HG03103 (cell line): ENCODE measurements around the gene CYBC1.

Experiments used
- ATAC-seq: cut with Tn5 transposase; IDR thresholded peaks from one replicate; pipeline ENCODE4 v1.9.1; 2021; ENCODE audit warnings: low read depth; ENCODE audit not compliant: unreplicated experiment

Gene CYBC1

DNA sequence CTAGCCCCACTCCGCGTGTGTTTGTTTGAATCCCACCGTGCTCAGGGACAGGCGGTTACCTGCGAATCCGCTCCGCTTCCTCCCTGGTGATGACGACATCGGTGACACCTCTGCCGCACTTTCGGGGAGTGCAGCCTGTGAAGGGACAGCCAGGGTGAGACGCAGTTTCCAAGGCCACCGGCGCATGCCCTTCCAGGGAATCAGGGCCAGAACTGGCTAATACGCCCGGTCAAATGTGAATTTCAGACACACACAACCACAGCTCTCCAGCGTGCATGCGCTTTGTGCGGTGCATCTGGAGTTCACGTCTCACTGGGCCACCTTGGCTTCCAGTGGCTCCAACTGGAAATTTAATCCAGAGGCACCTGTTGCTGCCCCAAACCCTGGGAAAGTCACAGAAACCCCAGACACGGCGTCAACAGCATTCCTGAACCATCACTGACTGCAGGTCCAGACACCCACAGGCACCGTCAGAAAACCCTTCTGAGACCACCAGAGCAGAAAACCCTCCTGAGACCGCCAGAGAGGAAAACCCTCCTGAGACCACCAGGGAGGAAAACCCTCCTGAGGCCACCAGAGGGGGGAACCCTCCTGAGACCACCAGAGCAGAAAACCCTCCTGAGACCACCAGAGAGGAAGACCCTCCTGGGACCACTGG lies 39.0 kb downstream of the CYBC1 start:
- ATAC-seq = no peak

DNA sequence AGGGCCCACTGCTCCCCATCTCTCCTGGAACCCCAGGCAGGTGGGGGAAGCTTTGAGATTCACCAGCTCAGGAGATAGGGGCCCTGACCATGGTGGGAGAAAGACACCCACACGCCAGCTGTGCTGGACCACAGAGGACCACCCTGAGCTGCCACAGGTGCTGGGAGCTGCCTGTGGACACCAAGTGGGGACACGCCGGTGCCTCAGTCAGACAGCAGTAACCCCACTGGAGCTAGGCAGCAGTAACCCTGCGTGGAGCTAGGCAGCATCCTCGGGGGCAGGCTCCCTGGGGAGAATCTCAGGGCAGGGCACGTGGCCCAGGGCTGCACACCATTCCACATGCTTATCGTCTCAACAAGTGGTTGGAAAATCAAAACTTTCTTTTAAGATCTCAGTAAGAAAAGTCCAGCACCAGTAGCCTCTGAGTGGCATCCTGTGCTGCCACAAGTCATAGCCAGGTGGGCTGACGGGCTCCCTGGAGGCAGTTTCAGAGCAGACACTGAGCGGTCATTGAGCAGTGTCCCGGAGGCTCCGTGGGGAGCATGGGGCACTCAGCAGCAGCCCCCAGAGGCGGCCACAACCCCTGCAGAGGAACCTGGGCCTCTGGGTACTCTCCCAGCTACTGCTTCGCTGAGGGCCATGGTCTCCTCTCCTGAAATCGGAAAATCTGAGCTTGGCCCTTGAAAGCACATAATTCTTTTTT lies 40.4 kb downstream of the CYBC1 start:
- ATAC-seq = no peak

DNA sequence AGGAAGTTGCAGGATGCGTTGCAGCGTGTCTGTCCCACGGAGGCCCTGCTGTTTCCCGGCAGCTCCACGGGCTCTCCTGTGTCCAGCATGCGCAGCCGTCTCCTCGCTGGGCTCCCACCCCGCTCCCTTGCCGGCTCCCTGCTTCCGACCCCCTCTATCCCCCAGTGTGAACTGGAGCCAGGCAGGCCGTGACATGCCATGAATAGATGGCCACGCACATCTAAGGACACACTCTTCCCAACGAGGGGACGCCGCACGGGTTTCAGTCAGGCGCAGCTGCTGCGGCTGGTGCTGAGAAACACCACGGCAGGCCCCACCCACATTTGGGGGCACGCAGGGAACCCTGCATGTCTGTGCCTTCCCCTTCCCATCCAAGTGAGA lies 41.6 kb downstream of the CYBC1 start:
- no peak for ATAC-seq

DNA sequence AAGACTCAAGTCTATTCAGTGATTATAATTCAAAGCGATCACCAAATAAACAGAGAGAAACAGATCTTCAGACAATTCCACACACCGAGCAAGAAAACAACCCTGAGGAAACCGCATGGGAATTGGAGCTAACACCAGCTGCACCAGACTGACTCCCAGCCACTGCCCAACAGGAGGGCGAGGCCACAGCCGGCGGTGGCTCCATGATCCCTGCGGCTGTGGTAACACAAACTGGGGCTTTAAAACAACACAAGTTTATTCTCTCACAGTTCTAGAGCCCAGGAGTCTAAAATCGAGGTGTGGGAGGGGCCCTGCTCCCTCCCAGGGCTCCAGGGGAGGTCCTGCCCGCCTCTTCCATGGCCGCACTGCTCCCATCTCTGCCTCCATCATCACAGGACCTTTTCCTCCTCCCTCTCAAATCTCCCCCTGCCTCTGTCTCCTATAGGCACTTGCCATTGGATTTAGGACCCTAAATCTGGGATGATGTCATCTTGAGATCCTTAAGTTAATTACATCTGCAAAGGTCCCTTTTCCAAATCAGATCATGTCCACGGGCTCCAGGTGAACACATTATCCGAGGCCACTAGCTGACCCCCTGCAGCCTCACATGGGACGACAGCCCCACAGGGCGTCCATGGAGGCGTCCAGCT lies 42.1 kb downstream of the CYBC1 start:
- no peak for ATAC-seq

DNA sequence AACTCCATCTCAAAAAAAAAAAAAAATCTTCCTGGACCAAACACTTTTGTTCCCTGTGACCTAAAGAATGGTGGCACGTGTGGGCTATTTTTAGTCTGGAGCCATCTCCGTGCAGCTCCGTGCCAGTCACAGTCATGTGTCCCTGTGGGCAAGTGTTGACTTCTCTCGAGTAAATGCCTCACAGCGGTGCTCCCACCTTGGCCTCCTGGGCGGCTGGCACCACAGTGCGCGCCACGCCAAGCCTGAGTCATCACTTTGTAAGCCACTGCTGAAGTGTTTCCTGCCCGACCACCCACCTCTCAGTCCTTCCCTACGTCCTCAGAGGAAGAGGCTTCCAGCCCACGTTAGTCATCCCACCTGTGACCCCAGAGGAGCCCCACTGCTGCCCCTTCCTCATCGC lies 43.3 kb downstream of the CYBC1 start:
- no peak for ATAC-seq

DNA sequence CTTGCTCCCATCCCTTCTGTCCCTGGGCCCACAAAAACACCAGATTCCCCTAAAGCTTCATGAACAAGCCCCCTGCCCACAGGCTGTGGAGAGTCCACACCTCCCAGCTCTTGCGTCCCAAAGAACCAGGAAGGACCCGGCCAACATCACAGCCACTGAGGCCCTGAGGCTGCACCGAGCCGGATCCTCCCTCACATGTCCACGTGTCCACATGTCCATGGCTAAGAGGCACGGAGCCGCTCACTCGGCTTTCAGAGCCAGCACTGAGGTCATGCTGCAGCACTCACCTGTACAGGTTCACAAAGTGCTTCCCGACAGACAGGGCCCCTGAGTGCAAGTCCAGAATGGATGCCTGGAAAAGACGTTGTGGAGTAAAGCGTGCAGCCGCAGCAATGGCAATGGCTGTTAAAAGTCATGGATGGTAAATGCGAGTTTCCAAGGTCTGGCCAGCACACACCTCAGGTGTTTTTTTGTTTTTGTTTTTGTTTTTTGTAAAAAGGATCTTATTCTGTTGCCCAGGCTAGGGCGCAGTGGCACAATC lies 44.4 kb downstream of the CYBC1 start:
- ATAC-seq = no peak

DNA sequence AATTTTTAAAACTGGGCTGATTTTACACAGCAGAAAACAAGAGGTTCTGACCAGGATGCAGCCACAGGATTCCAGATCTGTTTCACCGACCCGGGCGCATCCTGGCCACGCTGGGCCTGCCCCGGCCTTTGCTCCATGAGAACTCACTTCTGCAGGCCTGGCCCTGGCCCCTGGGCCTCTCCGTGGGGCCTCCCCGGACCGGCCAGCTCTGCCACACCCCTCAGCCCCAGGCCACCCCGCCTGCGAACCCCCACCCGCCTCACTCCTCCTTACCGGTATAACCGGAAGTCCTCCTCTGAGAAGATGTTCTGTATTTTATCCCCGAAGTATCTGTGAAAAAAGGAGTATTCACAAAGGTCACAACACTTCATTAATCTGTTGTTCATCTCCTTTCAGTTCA lies 45.5 kb downstream of the CYBC1 start:
- ATAC-seq = no peak

DNA sequence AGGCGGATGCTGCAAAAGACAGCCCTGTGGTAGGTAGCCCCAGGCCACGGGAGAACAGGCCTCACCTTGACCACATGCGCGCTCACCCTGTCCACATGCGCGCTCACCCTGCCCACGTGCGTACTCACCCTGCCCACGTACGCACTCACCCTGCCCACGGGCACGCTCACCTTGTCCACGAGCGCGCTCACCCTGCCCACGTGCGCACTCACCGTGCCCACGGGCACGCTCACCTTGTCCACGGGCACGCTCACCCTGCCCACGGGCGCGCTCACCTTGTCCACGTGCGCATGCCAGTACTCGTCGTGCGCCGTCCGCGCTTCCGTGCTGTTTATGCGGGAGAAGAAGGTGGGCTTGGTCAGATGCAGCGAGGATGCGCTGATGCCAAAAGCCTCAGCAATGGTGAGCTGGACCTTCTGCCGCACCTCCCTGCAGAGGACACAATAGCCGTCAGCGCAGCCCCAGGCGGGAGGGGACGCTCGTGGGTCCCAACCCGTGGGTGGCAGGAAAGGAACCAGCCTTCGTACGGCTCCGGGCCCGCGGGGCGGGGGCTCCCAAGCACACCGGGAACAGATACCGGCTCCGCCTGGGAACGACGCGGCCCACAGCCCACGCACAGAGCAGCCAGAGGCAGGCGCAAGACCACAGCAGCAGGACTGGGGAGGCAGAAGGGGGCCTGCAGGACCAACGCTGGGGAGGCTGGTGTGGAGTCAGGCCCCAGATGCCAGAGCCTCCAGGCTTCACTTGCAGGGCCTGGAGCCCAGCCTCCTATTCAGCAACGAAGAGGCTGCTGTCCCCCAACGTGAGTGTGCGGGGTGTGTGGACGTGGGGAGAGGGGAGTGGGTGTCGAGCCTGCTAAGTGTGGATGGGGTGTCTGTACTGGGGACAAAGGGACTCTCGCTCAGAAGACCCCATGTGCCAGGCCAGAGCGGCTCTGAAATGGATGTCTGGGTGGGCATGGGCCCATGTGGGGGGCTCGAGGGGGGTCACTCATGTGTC lies 46.6 kb downstream of the CYBC1 start:
- ATAC-seq = no peak

DNA sequence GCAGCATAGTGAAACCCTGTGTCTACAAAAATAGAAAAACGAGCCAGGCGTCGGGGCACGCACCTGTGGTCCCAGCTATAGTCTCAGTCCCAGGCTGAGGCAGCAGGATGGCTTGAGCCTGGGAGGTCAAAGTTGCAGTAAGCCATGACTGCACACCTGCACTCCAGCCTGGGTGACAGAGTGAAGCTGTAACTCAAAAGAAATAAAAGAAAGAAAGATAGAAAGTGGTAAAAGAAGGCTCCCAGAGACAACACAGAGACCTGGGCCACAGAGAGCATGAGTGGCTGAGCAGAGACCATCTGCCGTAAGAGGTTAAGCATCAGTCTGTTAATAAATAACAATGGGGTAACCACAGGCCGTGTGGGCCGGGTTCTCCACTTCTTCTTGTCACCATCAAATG lies 47.7 kb downstream of the CYBC1 start:
- ATAC-seq = no peak

DNA sequence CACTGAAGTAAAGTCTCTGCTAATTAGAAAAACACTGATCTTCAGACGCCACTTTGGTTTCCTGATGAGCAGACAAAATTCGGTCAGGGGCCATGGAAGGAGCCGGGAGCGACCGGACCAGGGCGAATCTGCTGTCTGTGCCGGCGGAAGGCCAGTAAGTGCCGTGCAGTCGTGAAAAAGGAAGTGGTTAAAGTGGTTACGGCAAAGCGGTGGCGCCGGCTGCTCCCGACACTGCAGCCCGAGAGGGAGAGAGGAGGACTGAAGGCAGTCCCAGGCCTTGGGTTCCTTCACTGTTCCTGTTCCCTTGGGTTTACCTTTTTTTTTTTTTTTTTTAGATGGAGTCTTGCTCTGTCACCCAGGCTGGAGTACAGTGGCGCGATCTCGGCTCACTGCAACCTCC lies 49.7 kb downstream of the CYBC1 start:
- no peak for ATAC-seq

DNA sequence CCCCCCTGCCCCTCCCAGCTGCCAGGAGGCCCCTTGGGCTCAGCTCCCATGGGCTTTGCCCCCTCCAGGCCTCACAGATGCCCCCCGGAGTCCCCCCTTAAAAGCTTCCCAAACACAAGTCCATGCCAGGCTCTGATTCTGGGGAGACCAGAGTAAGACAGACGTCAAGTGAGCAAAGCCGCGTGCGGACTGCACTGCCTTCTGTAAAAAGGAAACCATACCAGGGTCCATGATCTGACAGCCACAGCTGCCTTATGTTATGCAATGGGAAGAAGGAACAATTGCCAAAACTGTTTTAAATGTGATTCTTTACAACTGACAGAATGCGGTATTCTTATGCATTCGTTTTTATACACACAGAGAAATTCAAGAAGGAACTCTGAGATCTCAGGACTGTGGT lies 50.3 kb downstream of the CYBC1 start:
- no peak for ATAC-seq

DNA sequence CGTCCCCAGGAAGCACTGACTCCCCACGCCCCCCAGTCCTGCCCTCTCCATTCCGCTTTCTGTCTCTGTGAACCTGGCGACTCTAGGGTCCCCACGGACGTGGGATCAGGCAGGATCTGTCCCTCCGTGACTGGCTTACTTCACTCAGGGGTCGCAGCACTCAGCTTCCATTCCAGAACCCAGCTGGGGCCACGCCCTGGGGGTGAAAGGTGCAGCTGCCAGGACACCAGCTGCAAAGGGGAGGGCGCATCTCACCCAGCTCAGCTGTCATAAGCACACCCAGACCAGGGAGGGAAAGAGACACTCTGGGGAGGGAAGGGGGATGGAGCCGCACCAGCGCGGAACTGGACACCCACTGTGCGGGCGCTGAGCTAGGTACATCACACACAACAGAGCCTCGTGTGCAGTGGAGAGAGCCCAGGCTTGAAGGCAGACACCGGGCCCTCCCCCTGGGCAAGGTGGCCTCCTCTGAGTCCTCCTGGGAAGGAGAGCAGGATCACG lies 50.9 kb downstream of the CYBC1 start:
- ATAC-seq = no peak

DNA sequence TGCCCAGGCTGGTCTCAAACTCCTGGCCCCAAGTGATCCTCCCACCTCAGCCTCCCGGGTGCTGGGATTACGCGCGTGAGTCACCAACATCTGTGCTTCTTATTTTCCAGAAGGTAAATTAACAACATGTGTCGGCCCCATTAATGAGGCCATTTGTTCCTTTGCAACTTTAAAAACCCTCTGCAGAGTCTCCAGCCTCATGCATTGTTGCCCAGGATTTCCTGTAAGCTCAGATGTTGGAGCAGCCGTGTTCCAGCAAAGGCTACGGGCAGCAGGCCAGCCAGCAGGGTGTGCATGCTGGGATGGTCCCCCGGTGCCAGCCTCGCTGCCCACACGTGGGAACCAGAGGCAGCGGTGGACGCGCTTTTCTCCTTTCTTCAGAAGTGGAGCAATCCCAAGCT lies 51.5 kb downstream of the CYBC1 start:
- ATAC-seq = no peak

DNA sequence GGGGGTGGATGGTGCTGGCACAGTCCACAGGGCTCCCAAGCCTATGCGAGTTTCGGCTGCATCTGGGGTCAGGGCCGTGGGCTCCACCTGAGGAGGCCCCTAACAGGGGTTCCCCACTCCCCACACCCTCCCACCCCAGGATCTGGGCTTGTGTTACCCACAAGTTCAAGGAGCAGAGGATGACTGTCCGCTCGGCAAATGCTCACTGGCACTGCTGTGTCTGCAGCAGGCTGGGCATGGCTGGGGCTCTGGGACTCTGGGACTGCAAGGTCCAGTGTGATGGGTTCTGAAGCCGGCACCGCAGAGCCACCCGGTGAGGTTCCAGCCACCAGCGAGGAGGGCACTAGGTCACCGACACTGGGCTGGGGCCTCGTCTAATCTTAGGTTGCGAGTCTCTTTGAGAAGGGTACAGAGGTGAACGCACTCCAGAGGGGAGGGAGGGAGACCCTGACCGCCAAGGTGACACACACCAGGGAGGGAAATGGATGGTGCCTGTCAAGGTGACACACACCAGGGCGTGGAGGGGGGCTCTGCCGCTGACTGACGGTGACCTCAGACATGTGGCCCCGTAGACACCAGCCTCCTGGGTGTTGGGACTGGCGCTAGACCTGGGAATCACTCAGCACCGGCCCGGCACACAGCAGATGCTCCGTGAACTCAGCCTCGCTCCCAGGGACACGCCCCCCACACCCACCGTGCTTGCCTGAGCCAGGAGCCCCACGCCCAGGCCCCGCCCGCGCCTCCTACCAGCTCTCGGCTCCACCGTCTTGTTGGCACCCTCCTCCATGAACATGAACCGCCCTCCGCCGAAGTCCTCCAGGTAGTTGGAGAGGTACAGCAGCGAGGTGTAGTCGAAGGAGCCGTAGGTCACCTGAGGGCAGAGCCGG lies 52.9 kb downstream of the CYBC1 start:
- ATAC-seq = no peak

DNA sequence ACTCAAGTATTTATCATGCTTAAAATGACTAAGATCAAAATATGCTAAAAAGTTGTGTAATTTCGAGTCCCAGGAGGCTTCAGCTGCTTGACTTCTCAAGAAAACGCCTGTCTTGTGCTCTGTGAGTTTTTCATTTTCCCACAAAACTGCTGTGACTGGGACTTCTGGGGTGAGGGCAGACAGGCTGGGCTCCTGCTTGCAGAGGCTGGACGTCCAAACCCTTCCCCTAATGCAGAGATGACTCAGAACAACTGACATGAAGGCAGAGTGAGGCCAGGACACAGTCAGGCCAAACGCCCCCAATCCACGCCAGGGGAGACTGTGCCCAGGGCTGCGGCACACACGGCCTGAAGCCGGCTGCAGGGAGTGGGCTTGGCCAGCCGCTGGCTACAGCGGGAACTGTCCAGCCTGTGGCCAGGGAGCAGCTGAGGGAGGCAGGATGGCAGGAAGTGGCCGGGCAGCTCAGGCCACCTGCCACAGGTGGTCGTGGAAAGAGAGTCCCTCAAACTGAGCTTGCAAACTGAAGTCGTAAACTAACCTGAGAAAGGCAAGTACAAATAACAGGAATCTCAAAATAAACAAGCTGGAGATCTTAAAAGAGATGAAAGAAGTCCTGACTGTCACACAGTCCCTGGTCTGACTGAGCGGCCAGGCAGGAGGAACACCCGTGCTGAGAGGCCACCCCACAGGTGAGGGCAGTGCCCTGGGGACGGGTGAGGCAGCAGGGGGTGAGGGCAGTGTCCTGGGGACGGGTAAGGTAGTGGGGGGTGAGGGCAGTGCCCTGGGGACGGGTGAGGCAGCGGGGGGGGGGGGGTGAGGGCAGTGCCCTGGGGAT lies 53.7 kb downstream of the CYBC1 start:
- ATAC-seq = no peak

DNA sequence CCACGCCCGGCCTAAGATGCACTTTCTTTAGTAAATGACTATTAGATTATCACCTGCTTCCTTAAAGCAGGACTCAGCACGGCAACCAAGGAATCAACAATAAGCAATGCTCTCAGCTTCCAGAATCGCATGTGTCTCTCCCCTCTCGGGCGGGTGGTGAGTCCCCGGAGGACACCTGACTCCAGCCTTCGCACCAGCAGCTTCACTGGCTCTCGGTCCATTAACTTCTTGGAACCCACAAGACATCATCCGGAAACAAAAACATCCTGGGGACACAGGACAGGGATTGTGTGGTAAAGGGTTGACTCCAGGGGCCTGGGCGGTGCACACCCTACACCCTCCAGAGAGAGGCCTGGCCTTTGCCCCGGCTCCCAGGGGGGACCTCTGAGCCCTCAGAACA lies 56.3 kb downstream of the CYBC1 start:
- ATAC-seq = no peak

DNA sequence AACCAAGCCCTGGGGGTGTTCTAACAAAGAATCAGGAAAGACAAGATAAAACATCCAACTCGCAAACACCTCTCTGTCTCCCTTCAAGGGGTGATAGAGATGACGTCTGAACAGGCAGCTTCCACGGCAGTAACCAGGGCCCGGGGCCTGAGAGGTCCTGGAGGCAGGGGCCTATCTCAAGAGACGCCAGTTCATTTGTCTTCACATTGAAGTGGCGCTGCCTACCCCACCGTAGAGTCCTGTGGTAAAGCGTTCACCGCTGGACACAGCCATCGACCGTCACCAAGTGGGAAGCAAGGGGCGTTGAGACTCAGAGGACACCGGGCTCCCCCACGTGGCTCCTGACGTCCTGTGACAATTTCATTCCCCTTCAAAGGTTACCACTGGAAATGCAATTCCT lies 57.6 kb downstream of the CYBC1 start:
- ATAC-seq = no peak
